Measurements from ENCODE around the gene FNBP1L.

DNA sequence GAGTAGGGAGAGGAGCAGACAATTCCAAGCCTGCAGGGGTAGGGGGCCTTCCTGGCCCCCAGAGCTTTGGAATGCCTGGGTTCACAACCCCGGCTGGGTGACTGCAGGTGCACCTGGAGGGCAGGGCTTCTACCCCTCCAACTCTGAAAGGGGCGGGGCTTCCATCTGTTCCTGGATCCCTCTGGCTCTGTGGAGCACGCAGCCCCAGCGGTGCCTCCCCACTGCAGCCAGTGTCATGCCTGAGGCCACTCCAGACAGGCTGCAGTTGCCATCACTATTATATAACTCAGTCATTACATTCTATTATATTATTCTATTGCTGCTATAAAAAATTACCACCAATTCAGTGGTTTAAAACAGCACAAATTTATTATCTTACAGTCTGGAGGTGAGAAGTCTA is 12.5 kb upstream of the FNBP1L start:
- TF ChIP-seq, protein P1, sequence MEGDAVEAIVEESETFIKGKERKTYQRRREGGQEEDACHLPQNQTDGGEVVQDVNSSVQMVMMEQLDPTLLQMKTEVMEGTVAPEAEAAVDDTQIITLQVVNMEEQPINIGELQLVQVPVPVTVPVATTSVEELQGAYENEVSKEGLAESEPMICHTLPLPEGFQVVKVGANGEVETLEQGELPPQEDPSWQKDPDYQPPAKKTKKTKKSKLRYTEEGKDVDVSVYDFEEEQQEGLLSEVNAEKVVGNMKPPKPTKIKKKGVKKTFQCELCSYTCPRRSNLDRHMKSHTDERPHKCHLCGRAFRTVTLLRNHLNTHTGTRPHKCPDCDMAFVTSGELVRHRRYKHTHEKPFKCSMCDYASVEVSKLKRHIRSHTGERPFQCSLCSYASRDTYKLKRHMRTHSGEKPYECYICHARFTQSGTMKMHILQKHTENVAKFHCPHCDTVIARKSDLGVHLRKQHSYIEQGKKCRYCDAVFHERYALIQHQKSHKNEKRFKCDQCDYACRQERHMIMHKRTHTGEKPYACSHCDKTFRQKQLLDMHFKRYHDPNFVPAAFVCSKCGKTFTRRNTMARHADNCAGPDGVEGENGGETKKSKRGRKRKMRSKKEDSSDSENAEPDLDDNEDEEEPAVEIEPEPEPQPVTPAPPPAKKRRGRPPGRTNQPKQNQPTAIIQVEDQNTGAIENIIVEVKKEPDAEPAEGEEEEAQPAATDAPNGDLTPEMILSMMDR (conservative IDR thresholded peaks at IDR 0.05; ENCODE audit: low read length): no peak
- no peak for TF ChIP-seq EZH2phosphoT487 (IDR thresholded peaks at IDR 0.05; ENCODE audit: borderline replicate concordance, low read depth, low read length)

All from OCI-LY7 (cell line).